LNCaP clone FGC (cell line): ENCODE results near the gene PYROXD2.

Source experiments
- DNase-seq: peaks from one replicate; pipeline ENCODE4 v3.0.0-alpha.2; 2011; ENCODE audit warnings: low read depth
- H3K4me3 ChIP-seq: 2 replicates; pipeline ENCODE4 v1.5.1; 2011; ENCODE audit warnings: mild to moderate bottlenecking, low read depth, low read length, control low read depth
- TF ChIP-seq, protein P1 (sequence below): IDR thresholded peaks from 2 replicates; pipeline ENCODE4 v1.5.1; 2012; ENCODE audit warnings: mild to moderate bottlenecking; ENCODE audit not compliant: control insufficient read depth, insufficient read depth; ENCODE audit errors: extremely low read depth

Gene PYROXD2

DNA sequence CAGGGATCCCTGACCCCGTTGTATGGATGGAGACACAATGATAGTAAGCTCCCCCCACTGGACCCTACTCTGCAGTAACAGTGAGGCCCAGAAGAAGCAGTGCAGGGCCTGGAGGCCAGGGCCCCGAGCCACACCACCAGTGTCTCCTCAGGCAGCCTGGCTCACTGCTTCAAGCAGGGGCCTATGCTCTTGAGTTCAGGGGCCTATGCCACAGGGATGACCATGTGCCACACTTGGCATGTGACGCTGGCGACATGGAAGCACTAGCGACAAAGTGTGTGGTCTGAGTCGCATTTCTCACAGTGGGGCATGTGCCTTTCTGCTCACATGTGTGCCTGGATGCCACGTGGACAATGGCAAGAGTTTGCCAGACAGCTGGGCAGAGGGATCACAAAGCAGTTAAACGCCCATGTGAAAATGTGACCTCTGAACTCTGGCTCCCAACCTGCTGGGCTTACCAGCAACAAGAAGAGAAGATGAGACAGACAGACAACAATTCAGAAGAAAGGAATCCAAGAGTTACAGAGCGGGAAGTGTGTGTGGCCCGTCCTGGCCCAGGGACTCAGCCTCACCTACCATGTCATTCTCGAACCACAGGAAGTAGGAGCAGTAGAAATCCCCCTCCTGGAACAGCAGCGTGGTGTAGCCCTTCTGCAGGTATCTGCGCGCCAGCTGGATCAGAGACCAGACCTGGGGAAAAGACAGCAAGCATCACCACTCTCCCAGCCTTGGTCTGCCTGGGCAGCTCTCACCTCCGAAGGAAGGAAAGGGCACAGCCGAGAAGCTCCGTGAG lies 4.7 kb upstream of the PYROXD2 start:
- no peak overlapping the region for H3K4me3 ChIP-seq
- TF ChIP-seq, protein P1, sequence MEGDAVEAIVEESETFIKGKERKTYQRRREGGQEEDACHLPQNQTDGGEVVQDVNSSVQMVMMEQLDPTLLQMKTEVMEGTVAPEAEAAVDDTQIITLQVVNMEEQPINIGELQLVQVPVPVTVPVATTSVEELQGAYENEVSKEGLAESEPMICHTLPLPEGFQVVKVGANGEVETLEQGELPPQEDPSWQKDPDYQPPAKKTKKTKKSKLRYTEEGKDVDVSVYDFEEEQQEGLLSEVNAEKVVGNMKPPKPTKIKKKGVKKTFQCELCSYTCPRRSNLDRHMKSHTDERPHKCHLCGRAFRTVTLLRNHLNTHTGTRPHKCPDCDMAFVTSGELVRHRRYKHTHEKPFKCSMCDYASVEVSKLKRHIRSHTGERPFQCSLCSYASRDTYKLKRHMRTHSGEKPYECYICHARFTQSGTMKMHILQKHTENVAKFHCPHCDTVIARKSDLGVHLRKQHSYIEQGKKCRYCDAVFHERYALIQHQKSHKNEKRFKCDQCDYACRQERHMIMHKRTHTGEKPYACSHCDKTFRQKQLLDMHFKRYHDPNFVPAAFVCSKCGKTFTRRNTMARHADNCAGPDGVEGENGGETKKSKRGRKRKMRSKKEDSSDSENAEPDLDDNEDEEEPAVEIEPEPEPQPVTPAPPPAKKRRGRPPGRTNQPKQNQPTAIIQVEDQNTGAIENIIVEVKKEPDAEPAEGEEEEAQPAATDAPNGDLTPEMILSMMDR, result no peak
- no peak for DNase-seq

DNA sequence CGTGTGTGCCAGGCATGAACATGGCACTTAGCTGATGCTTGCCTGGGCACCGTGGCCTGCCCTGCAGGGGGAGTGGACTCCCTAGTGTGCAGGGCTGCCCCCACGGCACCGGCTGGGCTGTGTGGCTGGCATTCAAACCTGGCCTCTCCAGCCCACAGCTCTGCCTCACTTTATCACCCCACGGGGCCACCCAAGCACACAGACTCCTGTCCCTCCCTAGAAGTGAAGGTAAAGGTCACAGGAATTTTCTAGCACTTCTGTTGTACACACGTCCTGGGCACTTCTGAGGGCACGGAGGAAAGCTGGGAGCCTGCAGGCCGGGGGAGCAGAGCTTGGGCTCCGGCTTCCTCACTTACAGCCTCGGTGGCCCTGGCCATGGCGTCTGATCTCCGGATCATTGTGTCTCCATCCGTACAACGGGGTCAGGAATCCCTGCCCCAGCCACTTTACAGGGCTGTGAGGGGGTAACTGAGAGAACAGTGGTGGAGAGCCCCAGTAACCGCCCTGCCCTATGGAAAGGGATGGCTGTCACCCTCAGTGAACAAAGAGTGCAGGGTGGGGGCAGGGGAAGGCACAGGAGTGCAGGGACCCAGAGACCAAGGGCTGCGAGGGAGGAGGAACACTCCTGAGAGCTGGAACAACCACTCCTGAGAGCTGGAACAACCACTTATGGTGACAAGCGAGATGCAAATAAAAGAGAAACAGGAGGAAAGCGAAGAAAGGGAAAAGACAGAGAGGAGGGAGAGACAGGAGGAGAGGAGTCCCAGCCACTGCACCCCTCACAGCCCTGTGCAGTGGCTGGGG lies 3.9 kb upstream of the PYROXD2 start:
- H3K4me3 ChIP-seq, result no peak overlapping the region
- TF ChIP-seq, protein P1, result no peak
- no peak for DNase-seq

DNA sequence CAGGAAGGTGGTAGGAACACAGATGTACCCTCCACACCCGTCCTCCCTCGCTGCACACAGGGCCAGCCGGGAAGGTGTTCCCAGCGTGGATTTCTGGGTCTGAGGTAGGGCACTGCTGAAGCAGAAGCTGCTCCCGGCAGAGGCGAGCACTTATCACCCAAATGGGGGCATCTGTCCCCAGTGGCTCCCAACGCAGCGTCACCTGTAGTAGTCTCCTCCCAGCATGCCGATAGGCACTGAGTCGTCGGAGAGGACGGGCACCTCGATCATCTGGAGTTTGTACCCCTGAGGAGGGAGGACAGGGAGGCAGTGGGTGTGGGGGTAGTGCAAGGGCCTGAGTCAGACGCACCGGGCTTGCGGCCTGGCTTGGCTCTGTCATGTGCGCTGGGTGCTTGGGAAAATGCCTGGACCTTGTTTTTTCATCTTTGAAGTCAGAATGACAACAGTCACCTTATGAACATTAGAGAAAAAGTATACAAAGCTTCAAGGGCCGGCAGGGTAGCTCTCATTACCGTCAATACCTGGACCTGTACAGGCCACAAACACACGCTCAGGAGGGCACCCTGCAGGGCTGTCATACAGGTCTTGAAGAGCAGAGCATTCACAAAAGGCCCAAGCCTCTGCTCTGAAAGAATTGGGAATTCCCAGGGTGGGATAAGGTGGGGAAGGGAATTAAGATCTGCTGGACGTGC lies 3.1 kb upstream of the PYROXD2 start:
- no peak for DNase-seq
- TF ChIP-seq, protein P1, result no peak

DNA sequence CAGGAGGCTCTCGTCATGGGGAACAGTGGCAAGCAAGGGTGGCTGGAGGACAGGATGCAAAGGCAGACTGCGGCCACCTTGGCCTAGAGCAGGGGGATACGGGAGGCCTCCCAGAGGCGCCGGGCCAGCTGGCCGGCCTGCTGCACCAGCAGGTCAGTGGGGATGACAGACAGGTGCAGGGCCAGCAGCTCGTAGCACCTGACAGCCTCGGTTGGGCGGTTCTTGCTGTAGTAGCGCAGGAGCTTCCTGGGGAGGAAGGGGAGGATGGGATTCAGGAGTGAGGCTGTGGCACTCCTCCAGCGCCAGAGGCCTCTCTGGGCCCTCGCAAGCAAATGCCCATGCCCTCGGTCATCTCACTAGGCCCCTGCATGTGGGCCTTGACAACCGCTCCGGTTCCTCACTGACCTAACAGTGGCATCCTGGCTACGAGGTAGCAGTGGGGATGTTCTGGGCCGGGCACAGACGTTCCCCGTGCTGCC lies 2.5 kb upstream of the PYROXD2 start:
- no peak overlapping the region for H3K4me3 ChIP-seq
- TF ChIP-seq, protein P1, result no peak
- no peak for DNase-seq

More for the DNA sequence above, 3.1 kb upstream of the PYROXD2 start:
- no peak overlapping the region for H3K4me3 ChIP-seq

DNA sequence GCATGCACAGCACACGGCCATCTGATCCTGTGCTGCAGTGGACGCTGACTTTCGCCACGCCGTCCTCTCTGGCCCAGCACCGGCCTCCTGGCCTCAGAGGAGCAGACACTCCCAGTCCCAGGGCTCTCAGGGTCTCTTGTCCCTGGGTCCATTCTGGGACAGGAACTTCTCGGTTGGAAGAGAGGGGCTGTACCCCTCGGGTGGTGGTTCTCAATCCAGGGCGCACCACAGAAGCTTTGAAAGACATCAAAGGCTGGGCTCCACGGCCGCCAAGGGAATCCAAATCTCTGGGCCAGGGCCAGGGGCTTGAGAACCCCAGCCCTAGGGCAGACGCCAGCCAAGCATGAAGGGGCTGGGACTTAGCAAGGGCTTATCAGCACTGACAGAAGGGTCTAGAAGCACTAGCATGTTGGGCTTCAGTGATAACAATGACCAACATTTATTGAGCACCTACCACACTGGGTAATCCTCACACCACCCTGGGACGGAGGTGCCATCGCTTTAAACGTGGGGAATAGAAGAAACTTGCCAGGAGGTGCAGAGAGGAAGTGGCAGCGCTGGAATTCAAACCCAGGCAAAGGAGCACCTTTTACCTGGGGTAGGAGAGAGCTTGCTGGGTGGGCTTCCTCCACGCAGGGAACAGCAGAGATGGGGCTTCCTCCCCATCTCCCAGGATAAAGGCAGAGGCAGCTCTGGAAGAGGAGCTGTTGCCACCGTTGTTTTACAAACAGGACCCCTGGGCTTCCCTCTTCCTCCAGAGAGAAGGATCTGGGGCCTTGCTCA lies 1.8 kb upstream of the PYROXD2 start:
- no peak for DNase-seq
- TF ChIP-seq, protein P1, result no peak
- H3K4me3 ChIP-seq, result no peak overlapping the region

DNA sequence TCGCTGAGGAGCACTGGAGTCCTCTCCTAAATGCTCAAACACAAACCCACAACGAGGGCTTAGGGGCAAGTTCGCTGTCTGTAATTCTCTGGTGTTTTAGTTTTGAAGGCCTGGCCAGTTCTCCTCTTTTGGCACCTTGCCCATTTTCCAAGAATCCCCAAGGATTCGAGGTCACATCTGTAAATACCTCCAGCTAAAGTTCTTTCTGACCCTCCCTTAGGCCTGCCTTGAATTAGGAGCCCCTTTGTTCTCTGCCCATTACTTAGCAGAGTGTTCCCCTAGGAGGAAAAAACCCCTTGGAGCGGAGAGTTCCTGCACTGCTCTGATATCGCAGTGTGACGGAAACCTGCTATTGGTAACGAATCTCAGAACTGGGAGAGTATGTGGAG lies 743 bp upstream of the PYROXD2 start:
- DNase-seq, result no peak
- TF ChIP-seq, protein P1, result no peak
- no peak overlapping the region for H3K4me3 ChIP-seq
